ENCODE results near the gene SLC2A9. TPM values are rescaled to one million over a fixed set of nuclear protein-coding genes. Genes with fewer than 3 reads are reported as not detected.

The SLC2A9 gene
- polyA plus RNA-seq, 2 of the 4 experiments (the other 2 are of a cell fraction): 0.62 to 0.70 TPM

DNA sequence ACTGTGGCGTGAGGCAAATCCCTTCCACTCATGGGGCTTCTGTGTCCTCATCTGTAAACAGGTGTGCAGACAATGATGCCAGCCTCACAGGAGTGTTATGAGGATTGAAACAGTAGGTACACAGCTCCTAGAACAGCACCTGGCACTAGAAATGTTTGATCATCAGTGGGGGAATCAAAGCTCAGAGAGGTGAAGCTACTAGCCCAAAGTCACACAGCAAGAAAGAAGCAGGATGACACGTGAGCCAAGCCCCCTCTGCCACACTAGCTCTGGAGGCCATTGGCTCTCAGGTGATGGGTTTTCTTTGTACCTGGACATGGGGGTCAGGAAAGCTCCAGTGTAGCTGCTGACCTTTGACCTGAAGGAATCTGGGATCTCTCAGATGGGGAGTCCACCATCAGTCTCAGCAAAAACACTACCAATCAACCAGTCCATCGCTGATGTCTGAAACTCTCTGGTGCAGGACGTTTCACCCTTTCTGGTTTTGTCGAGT is 13.4 kb upstream of the SLC2A9 start:
- Histone ChIP-seq H3K4me1 (peaks cover 27% of the 10 kb centered on the region), H3K9me3 (no peaks in the 10 kb centered on the region), H3K4me3 (no peak overlapping the region), H3K4me2 (no peak overlapping the region), H3K27ac (peak overlapping the region; percentile 24 to 81; a peak in 2 of 6 replicates)
- 80% methylated on average over 4 of the region's 5 CpGs for WGBS (ENCODE audit: missing lambda C conversion rate)
- ATAC-seq (no peak), DNase-seq (ENCODE audit: low read depth in 1 of 2, low spot score in 1 of 2) (no peak), FAIRE-seq (no peak)
- TF ChIP-seq TFCP2L1 (CRISPR knock-in tag; IDR thresholded peaks at IDR 0.05) (no peak), ZFP36 (IDR thresholded peaks at IDR 0.05; ENCODE audit: borderline replicate concordance, partially characterized antibody) (peak; percentile 54)
- ChIA-PET CTCF (interaction anchor here (0.8 to 1.4 kb wide), 3 partner anchors 10 to 20 kb away, joined by 3 to 4 read pairs (median 3); no protein-coding TSS in a partner anchor), POLR2A (no interaction called here)

GRCh38 chr4:10034136-10034535 is 12.8 kb upstream of the SLC2A9 start:
- Histone ChIP-seq H3K27ac (peak overlapping the region; percentile 67 to 81; a peak in 4 of 6 replicates), H3K4me1 (peaks cover 29% of the 10 kb centered on the region), H3K9me3 (no peaks in the 10 kb centered on the region), H3K4me2 (no peak overlapping the region), H3K4me3 (no peak overlapping the region)
- no peak for DNase-seq (ENCODE audit: low read depth in 1 of 2, low spot score in 1 of 2)
- WGBS (ENCODE audit: missing lambda C conversion rate): 88% methylated on average over 8 of the region's 10 CpGs
- ChIA-PET POLR2A (no interaction called here), CTCF (interaction anchor here (0.8 to 1.4 kb wide), 2 partner anchors 10 to 20 kb away, joined by 3 to 4 read pairs; no protein-coding TSS in a partner anchor)
- no peak for FAIRE-seq
- TF ChIP-seq BCL3 (IDR thresholded peaks at IDR 0.05) (no peak), TFCP2L1 (CRISPR knock-in tag; IDR thresholded peaks at IDR 0.05) (no peak), CHD4 (IDR thresholded peaks at IDR 0.05; ENCODE audit: borderline replicate concordance) (no peak), HMGXB4 (CRISPR knock-in tag; IDR thresholded peaks at IDR 0.05; ENCODE audit: borderline replicate concordance) (no peak)
- TF ChIP-seq, protein P1, sequence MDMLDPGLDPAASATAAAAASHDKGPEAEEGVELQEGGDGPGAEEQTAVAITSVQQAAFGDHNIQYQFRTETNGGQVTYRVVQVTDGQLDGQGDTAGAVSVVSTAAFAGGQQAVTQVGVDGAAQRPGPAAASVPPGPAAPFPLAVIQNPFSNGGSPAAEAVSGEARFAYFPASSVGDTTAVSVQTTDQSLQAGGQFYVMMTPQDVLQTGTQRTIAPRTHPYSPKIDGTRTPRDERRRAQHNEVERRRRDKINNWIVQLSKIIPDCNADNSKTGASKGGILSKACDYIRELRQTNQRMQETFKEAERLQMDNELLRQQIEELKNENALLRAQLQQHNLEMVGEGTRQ (IDR thresholded peaks at IDR 0.05): no peak
- no peak for ATAC-seq

DNA sequence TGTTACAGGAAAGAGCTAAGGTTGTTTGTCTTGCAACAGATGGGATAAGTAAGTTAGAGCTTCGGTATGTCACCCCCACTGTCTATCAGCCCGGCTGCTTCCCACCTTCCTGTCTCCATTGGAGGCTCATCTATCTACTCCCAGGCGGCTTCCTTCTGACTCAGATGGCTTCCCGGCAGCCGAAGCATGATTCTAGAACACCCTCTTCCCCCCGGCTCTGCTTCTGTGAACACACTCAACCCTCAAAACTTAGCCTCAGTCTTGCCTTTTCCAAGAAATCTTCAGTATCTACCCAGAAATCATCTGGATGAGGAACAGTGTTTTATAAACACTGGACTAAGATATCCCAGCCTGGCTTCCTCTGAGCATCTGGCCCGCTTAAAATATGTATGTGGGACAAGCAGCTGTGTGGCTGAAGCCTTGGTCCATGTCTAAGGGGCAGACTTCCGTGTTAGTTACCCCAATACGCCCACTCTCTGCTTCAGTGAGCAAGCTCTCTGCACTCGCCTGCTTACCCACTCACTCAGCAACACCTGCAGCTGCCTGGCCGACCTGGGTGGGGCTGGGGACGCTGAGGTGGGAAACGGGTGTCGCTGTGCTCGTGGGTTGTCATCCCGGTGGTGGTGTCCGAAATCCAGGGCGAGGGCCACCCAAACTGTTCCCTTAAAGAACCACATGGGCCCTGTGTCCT is 12.0 kb upstream of the SLC2A9 start:
- H3K4me1 ChIP-seq: peaks cover 37% of the 10 kb centered on the region
- FAIRE-seq: no peak
- H3K27ac ChIP-seq: peak overlapping the region; percentile 67 to 81
- CTCF ChIA-PET: no interaction called here
- H3K4me2 ChIP-seq: peak overlapping the region; percentile 85
- WGBS (ENCODE audit: missing lambda C conversion rate): 46% methylated on average over 9 of the region's 18 CpGs
- POLR2A ChIA-PET: interaction anchor here (1.1 kb wide), 1 partner anchor 84 kb away, joined by 3 read pairs; the partner anchor contains the start of gene WDR1
- peak; percentile 68 to 71; a peak in 5 of 6 replicates for ATAC-seq
- DNase-seq (ENCODE audit: low read depth in 1 of 2, low spot score in 1 of 2): no peak
- H3K4me3 ChIP-seq: no peak overlapping the region
- TF ChIP-seq EHF (CRISPR knock-in tag; IDR thresholded peaks at IDR 0.05) (no peak), HES2 (IDR thresholded peaks at IDR 0.05) (no peak), HDAC2 (IDR thresholded peaks at IDR 0.05) (no peak), CHD4 (IDR thresholded peaks at IDR 0.05; ENCODE audit: borderline replicate concordance) (no peak), CBX2 (IDR thresholded peaks at IDR 0.05; ENCODE audit: borderline replicate concordance, low read depth) (no peak)
- no peaks in the 10 kb centered on the region for H3K9me3 ChIP-seq

GRCh38 chr4:10032625-10033024 is 11.3 kb upstream of the SLC2A9 start:
- Histone ChIP-seq H3K4me2 (peak overlapping the region; percentile 85), H3K9me3 (no peaks in the 10 kb centered on the region), H3K4me1 (peaks cover 38% of the 10 kb centered on the region), H3K27ac (peak overlapping the region; percentile 67 to 81), H3K4me3 (no peak overlapping the region)
- ChIA-PET CTCF (interaction anchor here (1.0 to 1.2 kb wide), 2 partner anchors 13 to 269 kb away, joined by 3 to 5 read pairs; no protein-coding TSS in a partner anchor), POLR2A (interaction anchor here (1.1 kb wide), 1 partner anchor 84 kb away, joined by 3 read pairs; the partner anchor contains the start of gene WDR1)
- 19% methylated on average over 6 of the region's 6 CpGs for WGBS (ENCODE audit: missing lambda C conversion rate)
- FAIRE-seq (no peak), DNase-seq (ENCODE audit: low read depth in 1 of 2, low spot score in 1 of 2) (peak in 1 of 2 experiments; percentile 71), ATAC-seq (peak; percentile 55 to 67; a peak in 5 of 6 replicates)
- TF ChIP-seq HES2 (IDR thresholded peaks at IDR 0.05) (peak; percentile 33; the same call in 1 of the 2 replicates), TP53 (CRISPR knock-in tag; IDR thresholded peaks at IDR 0.05) (no peak), CHD4 (IDR thresholded peaks at IDR 0.05; ENCODE audit: borderline replicate concordance) (no peak), JUNB (IDR thresholded peaks at IDR 0.05) (peak; percentile 32; the same call in 1 of the 2 replicates), RAD21 (conservative IDR thresholded peaks at IDR 0.05 in 1 of 2, IDR thresholded peaks at IDR 0.05 in 1 of 2) (no peak), MAFK (IDR thresholded peaks at IDR 0.05; ENCODE audit: partially characterized antibody) (peak; percentile 34), EP300 (IDR thresholded peaks at IDR 0.05) (no peak), RFX5 (IDR thresholded peaks at IDR 0.05) (no peak), HMGXB4 (CRISPR knock-in tag; IDR thresholded peaks at IDR 0.05; ENCODE audit: borderline replicate concordance) (no peak), KDM5A (IDR thresholded peaks at IDR 0.05) (no peak), ATOH8 (CRISPR knock-in tag; IDR thresholded peaks at IDR 0.05; ENCODE audit: low read depth) (no peak), CEBPB (IDR thresholded peaks at IDR 0.05) (peak; percentile 60 to 75)

Measured in A549 (cell line).